Measurements from ENCODE around the gene LAMA1.

Gene LAMA1

DNA sequence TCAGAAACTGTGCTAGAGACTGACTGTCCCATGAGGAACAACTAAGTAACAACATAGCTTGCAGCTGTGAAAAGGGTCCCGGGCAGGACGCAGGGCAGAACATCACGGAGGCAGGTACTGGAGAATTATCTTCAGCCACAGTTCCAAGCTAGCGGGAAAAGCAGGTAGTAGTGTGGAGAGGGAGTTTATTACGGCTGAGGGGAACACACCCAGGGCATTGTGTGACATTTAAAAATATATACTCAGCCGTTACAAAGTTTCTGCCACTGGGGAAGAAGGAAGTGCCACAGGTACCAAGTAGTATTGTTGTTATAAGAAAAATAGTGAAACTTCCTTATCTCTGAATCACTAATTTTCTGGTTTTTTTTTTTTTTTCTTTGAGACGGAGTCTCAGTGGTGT, 179.6 kb downstream of the LAMA1 start:
- no peaks in the 10 kb centered on the region for H3K27me3 Mint-ChIP-seq
- H3K4me1 Mint-ChIP-seq (ENCODE audit: low read depth in 2 of 2) = no peaks in the 10 kb centered on the region
- H3K9me3 Mint-ChIP-seq = peaks cover 0 to 9% of the 10 kb centered on the region in 2 donors
- no peak overlapping the region for H3K27ac Mint-ChIP-seq
- H3K4me3 Mint-ChIP-seq = no peak overlapping the region
- DNase-seq = no peak
- H3K36me3 Mint-ChIP-seq (ENCODE audit: insufficient read depth) = no peaks in the 10 kb centered on the region
- ATAC-seq (replicated peaks) = no peak

DNA sequence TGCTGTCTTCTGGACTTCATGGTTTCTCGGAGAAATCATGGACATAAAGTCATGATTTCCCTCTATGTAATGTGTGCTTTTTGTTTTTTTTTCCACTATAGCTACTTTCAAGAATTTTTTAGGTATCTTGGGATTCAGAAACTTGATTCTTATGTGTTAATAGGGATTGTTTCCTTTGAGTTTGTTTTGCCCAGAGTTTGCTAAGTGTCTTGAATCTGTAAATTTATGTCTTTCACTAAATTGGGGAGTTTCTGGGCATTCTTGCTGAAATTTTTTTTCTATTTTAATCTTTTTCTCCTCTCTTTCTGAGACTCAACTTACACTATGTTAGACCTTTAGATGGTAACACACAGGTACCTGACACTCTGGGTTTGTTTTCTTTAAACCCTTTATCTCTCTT, 182.7 kb downstream of the LAMA1 start:
- H3K27ac Mint-ChIP-seq = no peak overlapping the region
- H3K36me3 Mint-ChIP-seq (ENCODE audit: insufficient read depth) = no peaks in the 10 kb centered on the region
- H3K4me1 Mint-ChIP-seq (ENCODE audit: low read depth in 2 of 2) = no peaks in the 10 kb centered on the region
- peaks cover 7 to 8% of the 10 kb centered on the region in 2 donors for H3K9me3 Mint-ChIP-seq
- H3K4me3 Mint-ChIP-seq = no peak overlapping the region
- H3K27me3 Mint-ChIP-seq = no peaks in the 10 kb centered on the region
- ATAC-seq (replicated peaks) (no peak), DNase-seq (no peak)

DNA sequence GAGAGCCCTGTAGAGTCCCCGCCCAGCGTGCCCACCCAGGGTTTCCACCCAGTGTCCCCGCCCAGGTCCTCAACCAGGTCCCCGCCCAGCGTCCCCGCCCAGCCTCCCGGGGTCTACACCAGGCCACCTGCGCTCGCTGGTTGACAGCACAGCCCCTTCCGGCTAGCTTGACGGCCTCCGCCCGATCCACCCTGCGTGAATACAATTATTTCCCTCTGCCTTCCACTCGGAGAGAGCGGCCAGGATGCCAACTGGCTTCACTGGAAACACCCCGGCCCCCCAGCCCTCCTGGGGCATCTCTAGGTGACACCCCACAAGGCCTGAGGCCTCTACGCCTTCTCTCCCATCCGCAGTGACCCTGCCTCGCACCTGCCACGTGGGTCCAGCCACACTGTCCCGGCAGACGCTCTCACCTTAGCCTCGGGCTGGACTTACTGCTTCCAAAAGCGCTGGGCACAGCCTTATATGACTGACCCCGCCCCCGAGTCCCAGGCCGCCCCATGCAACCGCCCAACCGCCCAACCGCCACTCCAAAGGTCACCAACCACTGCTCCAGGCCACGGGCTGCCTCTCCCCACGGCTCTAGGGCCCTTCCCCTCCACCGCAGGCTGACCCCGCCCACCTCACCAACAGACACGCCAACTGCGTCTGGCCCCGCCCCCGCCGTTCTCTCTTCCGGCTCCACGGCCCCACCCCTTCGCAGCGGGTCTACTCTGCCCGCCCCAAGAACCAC, 188.1 kb downstream of the LAMA1 start:
- no peak overlapping the region for H3K27ac Mint-ChIP-seq
- H3K27me3 Mint-ChIP-seq = no peaks in the 10 kb centered on the region
- no peak for ATAC-seq (replicated peaks)
- H3K4me3 Mint-ChIP-seq = no peak overlapping the region
- no peaks in the 10 kb centered on the region for H3K4me1 Mint-ChIP-seq (ENCODE audit: low read depth in 2 of 2)
- H3K36me3 Mint-ChIP-seq (ENCODE audit: insufficient read depth) = no peaks in the 10 kb centered on the region
- no peak for DNase-seq
- H3K9me3 Mint-ChIP-seq = peaks cover 3 to 22% of the 10 kb centered on the region in 2 donors

DNA sequence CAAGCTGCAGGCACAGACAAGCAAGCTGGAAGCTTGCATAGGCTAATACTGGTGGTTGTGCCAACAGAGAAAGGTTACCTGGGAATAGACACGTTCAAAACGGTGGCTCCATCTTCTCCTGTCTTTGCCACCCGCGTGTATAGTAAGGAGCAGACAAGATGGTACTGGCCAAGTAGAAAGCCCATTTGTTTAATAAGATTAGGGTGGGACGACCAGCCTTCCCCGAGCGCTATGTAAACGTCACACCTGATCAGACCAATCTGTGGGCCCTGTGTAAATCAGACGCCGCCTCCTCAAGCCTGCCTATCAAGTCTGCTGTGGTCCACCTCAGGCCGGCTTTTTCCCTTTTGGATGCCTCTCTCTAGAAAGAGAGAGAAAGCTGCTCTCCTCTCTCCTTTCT, 189.2 kb downstream of the LAMA1 start:
- Mint-ChIP-seq H3K27me3 (no peaks in the 10 kb centered on the region), H3K36me3 (ENCODE audit: insufficient read depth) (no peaks in the 10 kb centered on the region), H3K27ac (no peak overlapping the region), H3K9me3 (peaks cover 5 to 33% of the 10 kb centered on the region in 2 donors), H3K4me3 (no peak overlapping the region), H3K4me1 (ENCODE audit: low read depth in 2 of 2) (no peaks in the 10 kb centered on the region)
- no peak for ATAC-seq (replicated peaks)
- DNase-seq = no peak

DNA sequence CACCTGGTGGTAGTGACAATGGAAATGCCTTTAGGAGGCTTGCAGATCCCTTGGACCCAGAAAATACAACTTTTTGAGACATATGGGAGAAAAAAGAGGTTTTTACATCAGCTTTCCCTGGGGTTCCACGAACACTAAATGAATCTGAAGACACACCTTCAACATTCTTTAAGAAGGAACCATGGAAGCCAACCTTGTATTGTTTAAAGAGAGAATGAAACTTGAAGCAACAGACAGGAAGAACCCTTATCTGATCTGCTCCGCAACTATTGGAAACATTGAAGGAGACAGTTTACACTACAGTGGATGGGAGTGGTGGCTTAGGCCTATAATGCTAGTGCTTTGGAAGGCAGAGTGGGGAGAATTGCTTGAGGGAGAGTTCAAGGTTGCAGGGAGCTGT, 190.4 kb downstream of the LAMA1 start:
- Mint-ChIP-seq H3K4me1 (ENCODE audit: low read depth in 2 of 2) (no peaks in the 10 kb centered on the region), H3K9me3 (peaks cover 5 to 36% of the 10 kb centered on the region in 2 donors), H3K4me3 (no peak overlapping the region), H3K36me3 (ENCODE audit: insufficient read depth) (no peaks in the 10 kb centered on the region), H3K27ac (no peak overlapping the region), H3K27me3 (no peaks in the 10 kb centered on the region)
- DNase-seq = no peak
- no peak for ATAC-seq (replicated peaks)

DNA sequence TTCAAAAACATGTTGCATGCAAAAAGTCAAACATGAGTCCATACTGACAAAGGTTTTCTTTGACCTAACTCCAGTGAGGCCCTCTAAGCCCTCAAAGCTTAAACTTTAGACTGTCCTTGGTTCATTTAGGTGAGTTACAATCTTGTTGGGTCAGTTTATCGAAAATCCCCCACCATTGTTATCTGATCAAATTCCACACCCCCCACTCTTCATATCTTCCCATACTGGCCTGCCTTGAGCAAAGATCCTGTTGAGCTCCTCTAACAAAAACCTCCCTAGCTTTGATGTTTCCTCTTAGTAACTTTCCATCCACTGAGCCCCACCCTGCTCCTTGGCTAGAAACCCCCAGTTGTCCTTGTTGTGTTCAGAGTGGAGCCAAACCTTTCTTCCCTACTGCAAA, 194.4 kb downstream of the LAMA1 start:
- Mint-ChIP-seq H3K27ac (no peak overlapping the region), H3K4me3 (no peak overlapping the region), H3K4me1 (ENCODE audit: low read depth in 2 of 2) (peaks cover 0 to 3% of the 10 kb centered on the region in 2 donors), H3K9me3 (peaks cover 9 to 26% of the 10 kb centered on the region in 2 donors), H3K27me3 (no peaks in the 10 kb centered on the region), H3K36me3 (ENCODE audit: insufficient read depth) (no peaks in the 10 kb centered on the region)
- DNase-seq (no peak), ATAC-seq (replicated peaks) (no peak)

DNA sequence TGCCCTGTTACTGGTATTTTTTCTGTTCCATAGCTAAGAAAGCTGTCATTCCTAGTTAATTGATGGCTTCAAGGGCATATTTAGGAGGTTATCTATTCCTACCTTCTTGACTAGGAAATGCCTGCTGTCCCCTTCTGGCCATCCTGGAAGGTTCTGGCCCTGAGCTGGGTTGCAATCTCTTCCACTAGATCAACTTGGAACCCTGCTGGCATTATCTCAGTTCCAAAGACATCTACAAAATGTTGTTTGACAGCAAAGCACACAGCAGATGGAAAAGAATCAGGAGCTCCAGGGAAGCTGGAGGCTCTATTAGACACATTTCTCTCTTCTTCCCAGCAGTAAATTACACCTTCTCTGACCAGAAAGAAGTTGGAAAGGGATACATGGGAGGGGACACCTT, 196.0 kb downstream of the LAMA1 start:
- H3K4me3 Mint-ChIP-seq = no peak overlapping the region
- no peaks in the 10 kb centered on the region for H3K36me3 Mint-ChIP-seq (ENCODE audit: insufficient read depth)
- no peak overlapping the region for H3K27ac Mint-ChIP-seq
- ATAC-seq (replicated peaks) (no peak), DNase-seq (no peak)
- no peaks in the 10 kb centered on the region for H3K27me3 Mint-ChIP-seq
- H3K9me3 Mint-ChIP-seq = peaks cover 11 to 26% of the 10 kb centered on the region in 2 donors
- H3K4me1 Mint-ChIP-seq (ENCODE audit: low read depth in 2 of 2) = peaks cover 0 to 3% of the 10 kb centered on the region in 2 donors

DNA sequence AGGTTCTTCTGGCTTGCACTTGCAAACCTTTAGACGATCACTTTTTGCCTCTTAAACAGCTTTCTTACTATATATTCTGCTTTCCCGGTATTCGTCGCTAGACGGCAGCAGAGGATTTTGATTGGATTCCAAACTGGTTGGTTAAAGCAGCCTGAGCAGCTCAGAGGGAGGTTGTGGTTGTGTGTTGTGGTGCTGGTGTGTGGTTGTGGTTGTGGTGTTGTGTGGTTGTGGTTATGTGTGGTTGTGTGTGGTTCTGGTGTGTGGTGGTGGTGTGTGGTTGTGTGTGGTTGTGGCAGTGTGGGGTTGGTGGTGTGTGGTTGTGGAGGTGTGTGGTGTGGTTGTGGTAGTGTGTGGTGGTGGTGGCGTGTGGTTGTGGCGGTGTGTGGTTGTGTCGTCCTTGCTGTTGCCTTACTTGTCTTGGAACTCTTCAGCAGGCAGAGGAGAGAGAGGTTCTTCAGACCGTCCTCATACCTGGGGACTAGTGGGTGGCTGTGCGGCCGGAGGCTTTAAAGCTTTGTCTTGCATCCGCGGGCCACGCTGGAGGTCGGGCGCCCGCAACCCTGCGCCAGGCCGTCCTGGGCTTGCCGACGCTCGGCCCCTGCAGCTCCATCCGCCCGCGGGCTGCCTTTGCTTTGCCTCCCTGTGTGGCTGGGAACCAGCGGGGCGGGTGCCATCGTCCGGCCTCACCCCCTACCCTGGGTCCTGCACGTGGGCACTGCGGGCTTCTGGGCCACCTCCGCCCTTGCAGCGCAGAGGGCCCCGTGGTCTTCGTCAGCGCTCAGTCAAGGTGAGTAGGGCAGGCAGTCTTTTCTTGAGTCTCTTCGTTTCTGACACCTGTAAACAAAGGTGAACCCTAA, 197.3 kb downstream of the LAMA1 start:
- Mint-ChIP-seq H3K4me1 (ENCODE audit: low read depth in 2 of 2) (peaks cover 0 to 3% of the 10 kb centered on the region in 2 donors), H3K36me3 (ENCODE audit: insufficient read depth) (no peaks in the 10 kb centered on the region), H3K4me3 (no peak overlapping the region), H3K9me3 (peaks cover 11 to 26% of the 10 kb centered on the region in 2 donors), H3K27me3 (no peaks in the 10 kb centered on the region), H3K27ac (no peak overlapping the region)
- ATAC-seq (replicated peaks) (no peak), DNase-seq (no peak)

DNA sequence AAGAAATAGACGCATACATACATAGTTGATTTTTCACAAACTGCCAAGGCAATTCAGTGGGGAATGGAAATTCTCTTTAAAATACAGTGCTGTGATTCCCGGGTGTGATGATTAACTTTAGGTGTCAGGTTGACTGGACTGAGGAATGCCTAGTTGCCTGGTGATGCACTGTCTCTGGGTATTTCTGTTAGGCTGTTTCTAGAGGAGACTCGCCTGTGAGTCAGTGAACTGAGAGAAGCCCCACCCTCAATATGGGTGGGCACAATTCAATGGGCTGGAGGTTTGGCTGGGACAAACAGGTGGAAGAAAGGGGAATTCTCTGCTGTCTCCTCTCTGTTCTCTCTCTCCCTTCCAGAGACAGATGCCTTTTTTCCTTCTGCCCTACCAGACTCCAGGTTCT, 200.5 kb downstream of the LAMA1 start:
- Mint-ChIP-seq H3K4me3 (no peak overlapping the region), H3K27me3 (no peaks in the 10 kb centered on the region), H3K4me1 (ENCODE audit: low read depth in 2 of 2) (peaks cover 0 to 3% of the 10 kb centered on the region in 2 donors), H3K36me3 (ENCODE audit: insufficient read depth) (no peaks in the 10 kb centered on the region), H3K9me3 (peaks cover 7 to 10% of the 10 kb centered on the region in 2 donors), H3K27ac (no peak overlapping the region)
- DNase-seq (no peak), ATAC-seq (replicated peaks) (no peak)

DNA sequence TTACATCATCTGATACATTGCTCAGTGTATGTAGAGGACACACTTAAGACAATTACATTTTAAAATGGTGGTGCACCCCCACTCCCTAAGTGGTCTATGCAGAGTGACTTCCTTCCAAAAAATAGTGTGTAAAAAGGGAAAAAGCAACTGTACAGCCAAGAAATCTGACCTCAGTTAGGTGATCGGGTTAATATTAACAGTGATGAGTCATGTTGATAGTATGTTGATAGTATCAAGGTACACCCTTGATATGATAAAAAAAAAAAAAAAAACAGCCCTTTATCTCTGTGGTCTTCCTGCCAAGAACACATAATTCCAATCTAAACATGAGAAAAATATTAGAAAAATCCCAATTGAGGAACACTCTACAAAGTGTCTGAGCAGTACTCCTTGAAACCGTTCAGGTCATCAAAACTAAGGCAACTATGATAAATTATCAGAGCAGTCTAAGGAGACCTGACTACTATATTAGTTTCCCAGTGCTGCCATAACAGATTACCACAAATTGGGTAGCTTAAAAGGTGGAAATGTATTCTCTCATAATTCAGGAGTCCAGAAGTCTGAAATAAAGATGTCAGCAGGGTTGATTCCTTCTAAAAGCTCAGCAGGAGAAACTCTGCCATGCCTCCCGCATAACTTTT, 216.2 kb downstream of the LAMA1 start:
- Mint-ChIP-seq H3K9me3 (peaks cover 13% of the 10 kb centered on the region in 2 donors), H3K27me3 (no peaks in the 10 kb centered on the region), H3K4me1 (ENCODE audit: low read depth in 2 of 2) (no peaks in the 10 kb centered on the region), H3K27ac (no peak overlapping the region), H3K36me3 (ENCODE audit: insufficient read depth) (no peaks in the 10 kb centered on the region), H3K4me3 (no peak overlapping the region)
- ATAC-seq (replicated peaks) (no peak), DNase-seq (no peak)

DNA sequence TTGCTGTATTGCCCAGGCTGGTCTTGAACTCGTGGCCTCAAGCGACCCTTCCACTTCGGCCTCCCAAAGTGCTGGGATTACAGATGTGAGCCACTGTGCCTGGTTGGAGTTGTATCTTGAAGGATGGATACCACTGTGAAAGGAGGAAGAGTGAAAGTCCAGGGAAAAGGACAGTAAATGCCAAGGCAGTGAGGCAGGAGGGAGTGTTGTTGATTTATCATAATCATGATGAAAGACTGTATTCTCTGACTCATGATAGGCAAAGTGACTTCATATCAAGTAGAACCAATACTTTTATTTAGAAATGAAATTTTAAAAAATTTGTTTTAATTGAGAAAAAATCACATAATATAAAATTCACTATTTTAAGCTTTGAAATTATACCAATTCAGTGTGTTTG, 225.8 kb downstream of the LAMA1 start:
- no peak overlapping the region for H3K27ac Mint-ChIP-seq
- ATAC-seq (replicated peaks) = no peak
- H3K4me3 Mint-ChIP-seq = no peak overlapping the region
- no peaks in the 10 kb centered on the region for H3K36me3 Mint-ChIP-seq (ENCODE audit: insufficient read depth)
- DNase-seq = no peak
- no peaks in the 10 kb centered on the region for H3K27me3 Mint-ChIP-seq
- H3K4me1 Mint-ChIP-seq (ENCODE audit: low read depth in 2 of 2) = no peaks in the 10 kb centered on the region
- H3K9me3 Mint-ChIP-seq = peaks cover 0 to 2% of the 10 kb centered on the region in 2 donors

Data from effector memory CD8-positive, alpha-beta T cell (primary cell).